ENCODE results near the gene AMZ1. TPM values are rescaled to one million over a fixed set of nuclear protein-coding genes. Genes with fewer than 3 reads are reported as not detected.

AMZ1 gene
- total RNA-seq, 4 donors from 2014 or later, result 0.19 to 1.1 TPM; not detected in 2

DNA sequence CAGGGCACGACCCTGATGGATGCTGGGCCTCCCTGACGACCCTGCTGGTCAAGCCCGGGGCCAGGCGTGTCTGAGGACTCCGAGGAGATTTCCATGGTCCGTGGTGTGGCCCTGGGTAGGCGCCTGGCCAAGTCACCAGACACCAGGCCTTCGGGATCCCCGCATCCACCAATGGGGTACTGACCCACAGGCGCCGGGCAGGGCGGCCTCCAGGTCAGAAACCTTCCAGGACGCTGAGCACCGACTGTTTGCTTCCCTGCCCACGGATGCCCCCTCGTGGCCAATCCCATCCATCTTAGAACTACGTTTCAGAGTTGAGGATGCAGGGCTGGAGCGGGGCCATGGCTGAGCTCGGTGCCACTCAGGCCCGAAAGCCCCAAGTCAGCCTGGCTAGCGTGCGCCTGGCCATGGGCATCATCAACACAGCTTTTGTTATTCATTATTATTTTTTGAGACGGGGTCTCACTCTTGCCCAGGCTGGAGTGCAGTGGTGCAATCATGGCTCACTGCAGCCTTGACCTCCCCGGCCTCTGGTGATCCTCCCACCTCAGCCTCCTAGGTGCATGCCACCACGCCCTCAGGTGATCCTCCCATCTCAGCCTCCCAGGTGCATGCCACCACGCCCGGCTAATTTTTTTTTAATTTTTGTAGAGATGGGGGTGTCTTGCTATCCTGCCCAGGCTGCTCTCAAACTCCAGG is 7.1 kb upstream of the AMZ1 start:
- ATAC-seq (ENCODE audit: low FRiP score) (peak; percentile 25), DNase-seq (ENCODE audit: low spot score) (peak; percentile 79)
- TF ChIP-seq, protein P1, sequence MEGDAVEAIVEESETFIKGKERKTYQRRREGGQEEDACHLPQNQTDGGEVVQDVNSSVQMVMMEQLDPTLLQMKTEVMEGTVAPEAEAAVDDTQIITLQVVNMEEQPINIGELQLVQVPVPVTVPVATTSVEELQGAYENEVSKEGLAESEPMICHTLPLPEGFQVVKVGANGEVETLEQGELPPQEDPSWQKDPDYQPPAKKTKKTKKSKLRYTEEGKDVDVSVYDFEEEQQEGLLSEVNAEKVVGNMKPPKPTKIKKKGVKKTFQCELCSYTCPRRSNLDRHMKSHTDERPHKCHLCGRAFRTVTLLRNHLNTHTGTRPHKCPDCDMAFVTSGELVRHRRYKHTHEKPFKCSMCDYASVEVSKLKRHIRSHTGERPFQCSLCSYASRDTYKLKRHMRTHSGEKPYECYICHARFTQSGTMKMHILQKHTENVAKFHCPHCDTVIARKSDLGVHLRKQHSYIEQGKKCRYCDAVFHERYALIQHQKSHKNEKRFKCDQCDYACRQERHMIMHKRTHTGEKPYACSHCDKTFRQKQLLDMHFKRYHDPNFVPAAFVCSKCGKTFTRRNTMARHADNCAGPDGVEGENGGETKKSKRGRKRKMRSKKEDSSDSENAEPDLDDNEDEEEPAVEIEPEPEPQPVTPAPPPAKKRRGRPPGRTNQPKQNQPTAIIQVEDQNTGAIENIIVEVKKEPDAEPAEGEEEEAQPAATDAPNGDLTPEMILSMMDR (IDR thresholded peaks at IDR 0.05), result no peak

DNA sequence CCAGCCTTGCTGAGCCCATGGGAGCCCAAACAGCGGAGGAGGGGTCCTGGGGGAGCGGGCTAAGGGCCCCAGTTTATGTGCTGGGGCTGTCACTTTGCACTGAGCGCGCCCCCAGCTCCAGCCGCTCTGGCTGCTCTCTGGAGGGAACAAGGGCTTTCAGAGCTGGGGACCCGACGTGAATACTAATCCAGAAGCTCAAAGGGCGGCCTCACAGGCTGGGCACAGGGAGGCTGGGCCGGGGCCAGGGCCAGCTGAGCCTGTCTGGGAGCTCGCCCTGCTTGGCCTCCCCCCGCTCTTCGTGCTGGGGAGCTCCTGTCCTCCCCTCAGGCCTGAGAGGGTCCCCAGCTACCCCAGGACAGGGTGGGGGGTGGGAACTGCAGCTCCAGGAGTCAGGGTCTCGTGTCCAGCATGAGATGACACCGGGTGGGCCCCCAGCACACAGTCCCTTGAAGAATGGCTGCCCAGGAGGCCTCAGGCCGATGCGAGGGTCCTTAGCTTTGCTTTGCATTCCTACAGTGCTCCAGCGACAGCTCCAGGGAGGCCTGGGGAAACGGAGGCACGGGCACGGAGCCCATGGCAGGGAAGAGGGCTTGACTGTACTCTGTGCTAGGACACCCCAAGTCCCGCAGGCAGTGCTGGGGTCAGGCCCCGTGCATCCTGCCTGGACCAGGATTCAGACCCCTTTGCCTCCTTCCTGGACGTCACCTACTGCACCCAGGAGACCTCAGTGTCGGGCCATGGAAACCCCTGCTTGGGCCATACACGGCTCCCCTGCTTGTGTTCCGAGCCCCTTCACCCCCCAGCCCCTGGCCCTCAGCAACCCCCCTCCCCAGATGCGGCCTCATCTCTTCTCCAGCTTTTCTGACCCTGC is 5.8 kb upstream of the AMZ1 start:
- DNase-seq (ENCODE audit: low spot score) (no peak), ATAC-seq (ENCODE audit: low FRiP score) (no peak)
- TF ChIP-seq, protein P1 (IDR thresholded peaks at IDR 0.05), result no peak

DNA sequence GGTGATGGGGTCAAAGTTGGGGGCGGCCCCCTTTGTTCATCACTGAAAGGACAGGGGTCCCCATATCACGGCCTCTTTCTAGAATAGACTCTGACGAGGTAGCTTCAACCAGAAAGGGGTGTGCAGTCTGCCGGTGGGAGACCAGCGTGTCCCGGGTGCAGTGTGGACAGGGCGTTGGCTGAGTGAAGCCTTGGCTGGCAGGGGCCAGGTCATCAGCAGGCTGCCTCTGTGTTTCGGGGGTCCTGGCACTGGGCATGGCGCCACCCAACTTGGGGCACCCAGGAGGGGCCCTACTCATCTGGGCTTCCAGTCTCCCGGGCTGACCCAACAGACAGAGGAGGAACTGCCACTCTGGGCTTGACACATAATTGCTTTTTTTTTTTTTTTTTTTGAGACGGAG is 3.5 kb upstream of the AMZ1 start:
- TF ChIP-seq, protein P1 (IDR thresholded peaks at IDR 0.05), result no peak
- no peak for ATAC-seq (ENCODE audit: low FRiP score)
- DNase-seq (ENCODE audit: low spot score), result no peak

DNA sequence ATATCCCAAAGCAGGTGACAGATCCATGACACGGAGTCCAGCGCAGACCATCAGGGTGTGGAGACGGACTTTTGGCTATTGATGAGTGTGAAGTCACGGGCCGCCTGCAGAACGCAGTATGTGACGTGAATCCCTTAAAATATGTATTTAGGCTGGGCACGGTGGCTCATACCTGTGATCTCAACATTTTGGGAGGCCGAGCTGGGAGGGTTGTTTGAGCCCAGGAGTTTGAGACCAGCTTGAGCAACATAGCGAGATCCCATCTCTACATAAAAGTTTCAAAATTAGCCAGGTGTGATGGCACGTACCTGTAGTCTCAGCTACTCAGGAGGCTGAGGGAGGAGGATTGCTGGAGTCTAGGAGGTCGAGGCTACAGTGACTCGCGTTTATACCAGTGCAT is 1.9 kb upstream of the AMZ1 start:
- TF ChIP-seq, protein P1 (IDR thresholded peaks at IDR 0.05), result no peak
- DNase-seq (ENCODE audit: low spot score) (no peak), ATAC-seq (ENCODE audit: low FRiP score) (no peak)

DNA sequence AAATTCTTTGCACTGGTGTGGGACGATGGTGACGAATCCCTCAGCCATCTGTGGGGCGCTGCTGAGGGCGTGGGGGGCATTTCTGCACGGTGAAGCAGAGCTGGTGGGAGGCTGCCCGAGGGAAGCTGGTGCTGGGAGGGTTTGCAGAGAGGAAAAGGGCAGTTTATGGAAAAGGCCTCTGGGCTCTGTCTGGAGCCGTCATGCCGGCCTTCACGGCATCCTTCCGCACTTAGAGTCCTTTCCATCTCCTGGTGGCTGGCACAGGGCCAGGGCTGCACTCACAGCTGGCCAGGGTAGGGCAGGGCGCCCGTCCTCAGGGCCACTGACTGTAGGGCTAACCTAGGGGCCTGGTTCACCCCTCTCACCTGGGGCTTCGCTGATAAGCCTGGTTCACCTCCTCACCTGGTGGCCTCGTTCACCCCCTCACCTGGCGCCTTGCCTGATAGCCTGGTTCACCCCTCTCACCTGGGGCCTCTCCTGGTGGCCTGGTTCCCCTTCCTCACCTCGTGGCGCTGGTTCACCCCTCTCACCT is 598 bp upstream of the AMZ1 start:
- DNase-seq (ENCODE audit: low spot score), result no peak
- TF ChIP-seq, protein P1 (IDR thresholded peaks at IDR 0.05), result no peak
- ATAC-seq (ENCODE audit: low FRiP score), result no peak

DNA sequence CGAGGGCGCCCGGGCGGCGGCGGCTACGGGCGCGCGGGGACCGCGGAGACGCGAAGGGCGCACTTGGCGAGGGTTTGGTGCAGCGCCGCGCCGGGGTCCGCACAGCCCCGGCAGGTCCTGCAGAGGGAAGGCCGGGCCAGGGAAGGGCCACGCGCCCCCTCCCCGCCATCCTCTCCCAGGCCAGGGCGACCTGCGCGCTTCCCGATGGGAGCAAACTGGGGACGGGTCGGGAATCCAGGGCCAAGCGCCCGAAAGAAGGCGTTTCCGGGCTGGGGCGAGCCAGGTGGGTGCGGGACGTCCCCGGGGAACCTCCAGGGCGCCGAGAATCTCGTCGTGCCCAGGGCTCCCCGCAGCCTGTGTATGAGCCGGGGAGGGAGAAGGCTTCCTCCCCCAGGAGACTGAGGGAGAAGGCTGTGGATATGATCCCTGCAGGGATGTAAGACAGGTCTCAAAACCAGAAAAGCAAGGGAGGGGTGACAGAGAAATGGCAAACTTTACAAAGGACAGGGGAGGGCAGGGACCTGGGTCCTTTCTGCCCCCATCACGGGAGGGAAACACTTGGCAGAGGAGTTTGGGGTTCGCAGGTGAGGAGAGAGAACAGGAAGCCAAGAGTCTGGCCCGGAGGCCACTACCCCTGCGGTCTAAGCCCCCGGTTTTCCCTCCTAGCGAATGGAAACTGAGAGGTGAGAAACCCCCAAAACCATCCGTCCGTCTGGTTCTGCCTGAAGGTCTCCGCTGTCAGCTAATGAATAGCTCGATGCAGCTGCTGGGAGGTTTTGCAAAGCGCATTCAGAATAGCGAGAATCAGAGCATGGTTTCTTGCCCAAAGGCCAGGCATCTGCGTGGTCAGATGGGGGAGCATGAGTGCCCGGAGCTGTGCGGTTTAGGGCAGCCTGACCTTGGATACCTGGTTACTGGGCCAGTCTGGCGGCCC is 674 bp downstream of the AMZ1 start:
- no peak for ATAC-seq (ENCODE audit: low FRiP score)
- DNase-seq (ENCODE audit: low spot score), result no peak
- TF ChIP-seq, protein P1 (IDR thresholded peaks at IDR 0.05), result no peak

Data from omental fat pad (tissue), 4 donors.